ENCODE measurements around the gene THSD4.

Gene THSD4

GRCh38 chr15:71291723-71292122 lies 176.5 kb downstream of the THSD4 start:
- H3K27ac ChIP-seq (ENCODE audit: low read depth, low read length): no peak overlapping the region
- H3K4me1 ChIP-seq (ENCODE audit: insufficient read depth, low read length): peaks cover 18% of the 10 kb centered on the region
- no peak overlapping the region for H3K4me3 ChIP-seq (ENCODE audit: low read depth in 1 of 2, low read length in 2 of 2)
- H3K36me3 ChIP-seq (ENCODE audit: insufficient read depth, low read length): no peaks in the 10 kb centered on the region
- no peaks in the 10 kb centered on the region for H3K27me3 ChIP-seq (ENCODE audit: control insufficient read depth in 1 of 2, insufficient read depth in 2 of 2, low read length in 2 of 2)
- no peaks in the 10 kb centered on the region for H3K9me3 ChIP-seq (ENCODE audit: low read length)
- no peak overlapping the region for H3K9ac ChIP-seq (ENCODE audit: low read length)

GRCh38 chr15:71293723-71294122 lies 178.5 kb downstream of the THSD4 start:
- no peaks in the 10 kb centered on the region for H3K36me3 ChIP-seq (ENCODE audit: insufficient read depth, low read length)
- H3K9me3 ChIP-seq (ENCODE audit: low read length): no peaks in the 10 kb centered on the region
- H3K9ac ChIP-seq (ENCODE audit: low read length): no peak overlapping the region
- H3K4me3 ChIP-seq (ENCODE audit: low read depth in 1 of 2, low read length in 2 of 2): no peak overlapping the region
- H3K4me1 ChIP-seq (ENCODE audit: insufficient read depth, low read length): peaks cover 18% of the 10 kb centered on the region
- H3K27ac ChIP-seq (ENCODE audit: low read depth, low read length): no peak overlapping the region
- H3K27me3 ChIP-seq (ENCODE audit: control insufficient read depth in 1 of 2, insufficient read depth in 2 of 2, low read length in 2 of 2): no peaks in the 10 kb centered on the region

GRCh38 chr15:71294251-71294910 lies 179.1 kb downstream of the THSD4 start:
- H3K9me3 ChIP-seq (ENCODE audit: low read length): no peaks in the 10 kb centered on the region
- H3K27ac ChIP-seq (ENCODE audit: low read depth, low read length): no peak overlapping the region
- H3K36me3 ChIP-seq (ENCODE audit: insufficient read depth, low read length): no peaks in the 10 kb centered on the region
- no peaks in the 10 kb centered on the region for H3K27me3 ChIP-seq (ENCODE audit: control insufficient read depth in 1 of 2, insufficient read depth in 2 of 2, low read length in 2 of 2)
- peaks cover 18% of the 10 kb centered on the region for H3K4me1 ChIP-seq (ENCODE audit: insufficient read depth, low read length)
- no peak overlapping the region for H3K4me3 ChIP-seq (ENCODE audit: low read depth in 1 of 2, low read length in 2 of 2)
- H3K9ac ChIP-seq (ENCODE audit: low read length): no peak overlapping the region

GRCh38 chr15:71294911-71295602 lies 179.8 kb downstream of the THSD4 start:
- Histone ChIP-seq H3K4me1 (ENCODE audit: insufficient read depth, low read length) (peaks cover 18% of the 10 kb centered on the region), H3K9ac (ENCODE audit: low read length) (no peak overlapping the region), H3K9me3 (ENCODE audit: low read length) (no peaks in the 10 kb centered on the region), H3K4me3 (ENCODE audit: low read depth in 1 of 2, low read length in 2 of 2) (no peak overlapping the region), H3K27ac (ENCODE audit: low read depth, low read length) (no peak overlapping the region), H3K27me3 (ENCODE audit: control insufficient read depth in 1 of 2, insufficient read depth in 2 of 2, low read length in 2 of 2) (no peaks in the 10 kb centered on the region), H3K36me3 (ENCODE audit: insufficient read depth, low read length) (no peaks in the 10 kb centered on the region)

GRCh38 chr15:71295603-71296314 lies 180.5 kb downstream of the THSD4 start:
- no peaks in the 10 kb centered on the region for H3K36me3 ChIP-seq (ENCODE audit: insufficient read depth, low read length)
- no peak overlapping the region for H3K9ac ChIP-seq (ENCODE audit: low read length)
- no peaks in the 10 kb centered on the region for H3K9me3 ChIP-seq (ENCODE audit: low read length)
- H3K4me1 ChIP-seq (ENCODE audit: insufficient read depth, low read length): peaks cover 18% of the 10 kb centered on the region
- H3K4me3 ChIP-seq (ENCODE audit: low read depth in 1 of 2, low read length in 2 of 2): no peak overlapping the region
- H3K27me3 ChIP-seq (ENCODE audit: control insufficient read depth in 1 of 2, insufficient read depth in 2 of 2, low read length in 2 of 2): no peaks in the 10 kb centered on the region
- no peak overlapping the region for H3K27ac ChIP-seq (ENCODE audit: low read depth, low read length)

- no peak overlapping the region for H3K4me3 ChIP-seq (ENCODE audit: low read depth in 1 of 2, low read length in 2 of 2)
- H3K9me3 ChIP-seq (ENCODE audit: low read length): no peaks in the 10 kb centered on the region
- H3K27ac ChIP-seq (ENCODE audit: low read depth, low read length): no peak overlapping the region
- no peak overlapping the region for H3K9ac ChIP-seq (ENCODE audit: low read length)
- H3K36me3 ChIP-seq (ENCODE audit: insufficient read depth, low read length): no peaks in the 10 kb centered on the region
- no peaks in the 10 kb centered on the region for H3K27me3 ChIP-seq (ENCODE audit: control insufficient read depth in 1 of 2, insufficient read depth in 2 of 2, low read length in 2 of 2)
- H3K4me1 ChIP-seq (ENCODE audit: insufficient read depth, low read length): peaks cover 18% of the 10 kb centered on the region
Observed at GRCh38 chr15:71296315-71296679, 181.0 kb downstream of the THSD4 start.

GRCh38 chr15:71301958-71302621 lies 186.8 kb downstream of the THSD4 start:
- Histone ChIP-seq H3K27me3 (ENCODE audit: control insufficient read depth in 1 of 2, insufficient read depth in 2 of 2, low read length in 2 of 2) (no peaks in the 10 kb centered on the region), H3K36me3 (ENCODE audit: insufficient read depth, low read length) (no peaks in the 10 kb centered on the region), H3K4me1 (ENCODE audit: insufficient read depth, low read length) (peaks cover 26% of the 10 kb centered on the region), H3K9ac (ENCODE audit: low read length) (no peak overlapping the region), H3K4me3 (ENCODE audit: low read depth in 1 of 2, low read length in 2 of 2) (no peak overlapping the region), H3K27ac (ENCODE audit: low read depth, low read length) (no peak overlapping the region), H3K9me3 (ENCODE audit: low read length) (no peaks in the 10 kb centered on the region)

GRCh38 chr15:71302861-71303410 lies 187.7 kb downstream of the THSD4 start:
- peaks cover 26% of the 10 kb centered on the region for H3K4me1 ChIP-seq (ENCODE audit: insufficient read depth, low read length)
- no peak overlapping the region for H3K27ac ChIP-seq (ENCODE audit: low read depth, low read length)
- no peaks in the 10 kb centered on the region for H3K27me3 ChIP-seq (ENCODE audit: control insufficient read depth in 1 of 2, insufficient read depth in 2 of 2, low read length in 2 of 2)
- H3K9ac ChIP-seq (ENCODE audit: low read length): no peak overlapping the region
- no peaks in the 10 kb centered on the region for H3K36me3 ChIP-seq (ENCODE audit: insufficient read depth, low read length)
- no peaks in the 10 kb centered on the region for H3K9me3 ChIP-seq (ENCODE audit: low read length)
- no peak overlapping the region for H3K4me3 ChIP-seq (ENCODE audit: low read depth in 1 of 2, low read length in 2 of 2)

DNA sequence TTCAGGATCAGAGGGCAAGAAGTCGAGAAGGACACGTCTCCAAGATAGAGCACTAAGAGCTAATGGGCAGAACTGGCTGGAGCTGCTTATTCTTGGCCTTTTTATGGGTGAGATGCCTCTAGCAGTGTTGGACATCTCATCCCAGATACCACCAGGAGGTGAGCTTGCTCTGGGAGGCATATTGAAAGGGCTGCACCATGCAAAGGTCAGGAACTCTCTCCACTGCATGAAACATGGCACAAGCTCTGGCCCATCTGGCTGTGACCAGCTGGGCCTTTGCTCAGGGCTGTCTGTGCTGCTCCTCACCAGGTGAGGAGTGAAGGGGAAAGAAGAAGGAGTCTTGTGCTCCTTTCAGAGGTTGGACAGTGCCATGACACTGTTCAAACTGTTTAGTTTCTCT lies 188.7 kb downstream of the THSD4 start:
- H3K27ac ChIP-seq (ENCODE audit: low read depth, low read length): no peak overlapping the region
- H3K9ac ChIP-seq (ENCODE audit: low read length): no peak overlapping the region
- H3K27me3 ChIP-seq (ENCODE audit: control insufficient read depth in 1 of 2, insufficient read depth in 2 of 2, low read length in 2 of 2): no peaks in the 10 kb centered on the region
- peaks cover 26% of the 10 kb centered on the region for H3K4me1 ChIP-seq (ENCODE audit: insufficient read depth, low read length)
- H3K9me3 ChIP-seq (ENCODE audit: low read length): no peaks in the 10 kb centered on the region
- no peaks in the 10 kb centered on the region for H3K36me3 ChIP-seq (ENCODE audit: insufficient read depth, low read length)
- H3K4me3 ChIP-seq (ENCODE audit: low read depth in 1 of 2, low read length in 2 of 2): no peak overlapping the region

GRCh38 chr15:71304681-71305080 lies 189.4 kb downstream of the THSD4 start:
- Histone ChIP-seq H3K27ac (ENCODE audit: low read depth, low read length) (no peak overlapping the region), H3K9ac (ENCODE audit: low read length) (no peak overlapping the region), H3K4me3 (ENCODE audit: low read depth in 1 of 2, low read length in 2 of 2) (no peak overlapping the region), H3K9me3 (ENCODE audit: low read length) (no peaks in the 10 kb centered on the region), H3K4me1 (ENCODE audit: insufficient read depth, low read length) (peaks cover 26% of the 10 kb centered on the region), H3K27me3 (ENCODE audit: control insufficient read depth in 1 of 2, insufficient read depth in 2 of 2, low read length in 2 of 2) (no peaks in the 10 kb centered on the region), H3K36me3 (ENCODE audit: insufficient read depth, low read length) (no peaks in the 10 kb centered on the region)

DNA sequence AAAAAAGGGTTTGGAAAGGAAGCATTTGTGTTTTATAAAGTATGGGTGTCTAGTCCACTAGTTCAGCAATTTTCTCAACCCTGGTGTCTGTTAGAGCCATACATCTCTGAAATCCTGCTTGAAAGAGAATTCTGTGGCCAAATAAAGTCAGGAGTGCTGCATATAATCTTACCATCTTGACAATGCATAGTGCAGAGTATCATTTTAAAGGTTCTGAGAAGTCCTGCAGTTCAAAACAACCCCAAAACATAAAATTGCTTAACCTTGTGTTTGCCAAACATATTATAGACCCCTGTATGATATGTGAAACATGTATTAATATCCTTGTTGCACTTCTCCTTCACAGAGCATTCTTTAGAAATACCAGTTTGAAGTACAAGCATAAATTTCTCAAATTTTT lies 191.3 kb downstream of the THSD4 start:
- H3K27me3 ChIP-seq (ENCODE audit: control insufficient read depth in 1 of 2, insufficient read depth in 2 of 2, low read length in 2 of 2): no peaks in the 10 kb centered on the region
- no peak overlapping the region for H3K9ac ChIP-seq (ENCODE audit: low read length)
- no peak overlapping the region for H3K4me3 ChIP-seq (ENCODE audit: low read depth in 1 of 2, low read length in 2 of 2)
- H3K36me3 ChIP-seq (ENCODE audit: insufficient read depth, low read length): no peaks in the 10 kb centered on the region
- no peak overlapping the region for H3K27ac ChIP-seq (ENCODE audit: low read depth, low read length)
- no peaks in the 10 kb centered on the region for H3K9me3 ChIP-seq (ENCODE audit: low read length)
- H3K4me1 ChIP-seq (ENCODE audit: insufficient read depth, low read length): peaks cover 26% of the 10 kb centered on the region

Data from muscle layer of colon (tissue), 2 donors.